Gastrocnemius medialis (tissue), 4 donors: Measurements from ENCODE around the gene FAM114A1.

Experiments used
- CTCF ChIP-seq, 5 experiments: fragments of 450-650 bp in 3 of 5; fragments of 200-600 bp in 2 of 5; sonication (generic) in 2 of 5; IDR thresholded peaks in 4 of 5; conservative IDR thresholded peaks in 1 of 5; 1 replicate in 4 of 5; 2 replicates in 1 of 5; pipeline ENCODE4 v1.5.1; 2016 to 2019; ENCODE audit warnings: antibody characterized with exemption in 5 of 5, mild to moderate bottlenecking in 3 of 5, moderate library complexity in 3 of 5
- POLR2A ChIP-seq, 2 donors: fragments of 450-650 bp; IDR thresholded peaks; one replicate each; pipeline ENCODE4 v1.6.1; 2017; ENCODE audit warnings: antibody characterized with exemption in 2 of 2, mild to moderate bottlenecking in 2 of 2, moderate library complexity in 2 of 2

GRCh38 chr4:38894322-38894982, 26.8 kb downstream of the FAM114A1 start:
- no peak for TF ChIP-seq CTCF (IDR thresholded peaks at IDR 0.05 in 4 of 5, conservative IDR thresholded peaks at IDR 0.05 in 1 of 5)
- no peak for TF ChIP-seq POLR2A (IDR thresholded peaks at IDR 0.05)
